HCT116 (cell line): ENCODE results near the gene RAI14. TPM values are rescaled to one million over a fixed set of nuclear protein-coding genes. Genes with fewer than 3 reads are reported as not detected.

ENCODE experiments used
- ATAC-seq: fragments of 200-7000 bp; cut with Tn5 transposase; 2 replicates; pipeline ENCODE4 v1.9.1; 2020; ENCODE audit warnings: mild to moderate bottlenecking, moderate library complexity
- BruUV-seq: library from RNA; stranded (reverse); fragments of 400-500 nt; replicated peaks from 2 replicates; lab custom pipeline; 2021; lab: Mats Ljungman, UMichigan
- CTCF ChIA-PET: fragments of 300-600 bp; sonication (Branson Sonifier 250); formaldehyde crosslinking; loops from one replicate; lab custom pipeline; 2021; ENCODE audit warnings: antibody characterized with exemption; lab: Charles Lee
- POLR2A ChIA-PET: fragments of 300-600, 350-600 bp; sonication (Branson Sonifier 250); formaldehyde crosslinking; loops from one replicate; lab custom pipeline; 2021; ENCODE audit warnings: antibody characterized with exemption; lab: Charles Lee
- RAD21 ChIA-PET, 2 experiments: fragments of 300-600 bp; sonication (Branson Sonifier 250); formaldehyde crosslinking; loops; one replicate each; lab custom pipeline; 2023; ENCODE audit warnings: low total read pairs in 2 of 2; ENCODE audit not compliant: uncharacterized antibody in 2 of 2, unreplicated experiment in 2 of 2, low non-redundant PET in 1 of 2; lab: Charles Lee
- DNase-seq: peaks from one replicate; pipeline ENCODE4 v3.0.0-alpha.2; 2010; ENCODE audit warnings: low read depth, low spot score
- H2AFZ ChIP-seq: fragments of 200-600 bp; shearing (Covaris generic), sonication (generic); 2 replicates; pipeline ENCODE4 v1.6.1; 2017; ENCODE audit warnings: low read depth, mixed run types, mixed read lengths, antibody characterized with exemption, low read length; ENCODE audit not compliant: poor library complexity, severe bottlenecking
- H3K27ac ChIP-seq: 2 replicates; pipeline ENCODE4 v1.5.1; 2012; ENCODE audit warnings: low read depth, low read length
- H3K27me3 ChIP-seq: fragments of 200-600 bp; sonication (generic); 2 replicates; pipeline ENCODE4 v1.6.1; 2016; ENCODE audit warnings: mixed run types, low read length, mixed read lengths; ENCODE audit not compliant: insufficient read depth
- H3K36me3 ChIP-seq, 2 experiments: fragments of 200-500 bp in 1 of 2; fragments of 200-600 bp in 1 of 2; sonication (Bioruptor generic) in 1 of 2; sonication (generic) in 1 of 2; 2 replicates each; pipeline versions ENCODE4 v1.5.1 to v1.6.1; 2014 to 2016; ENCODE audit warnings: low read length in 2 of 2, inconsistent platforms in 1 of 2, mixed read lengths in 1 of 2, mixed run types in 1 of 2; ENCODE audit not compliant: insufficient read depth in 2 of 2, control insufficient read depth in 1 of 2
- H3K4me1 ChIP-seq, 2 experiments: fragments of 200-600 bp in 1 of 2; sonication (generic) in 1 of 2; 2 replicates each; pipeline versions ENCODE4 v1.5.1 to v1.6.1; 2012 to 2017; ENCODE audit warnings: low read length in 2 of 2, inconsistent platforms in 1 of 2, mild to moderate bottlenecking in 1 of 2, mixed read lengths in 1 of 2, mixed run types in 1 of 2, moderate library complexity in 1 of 2; ENCODE audit not compliant: insufficient read depth in 2 of 2, control insufficient read depth in 1 of 2
- H3K4me2 ChIP-seq: fragments of 200-600 bp; sonication (generic); 2 replicates; pipeline ENCODE4 v1.6.1; 2017; ENCODE audit warnings: mixed run types, low read length, mixed read lengths
- H3K4me3 ChIP-seq, 2 experiments: fragments of 200-600 bp in 1 of 2; sonication (generic) in 1 of 2; replicated peaks in 1 of 2; 2 replicates each; pipeline ENCODE4 v1.5.1; 2011 to 2016; ENCODE audit warnings: low read length in 2 of 2, control low read depth in 1 of 2, low read depth in 1 of 2, mild to moderate bottlenecking in 1 of 2, mixed read lengths in 1 of 2, mixed run types in 1 of 2
- H3K79me2 ChIP-seq: fragments of 200-600 bp; sonication (generic); 2 replicates; pipeline ENCODE4 v1.6.1; 2017; ENCODE audit warnings: mild to moderate bottlenecking, mixed run types, low read length, moderate library complexity, mixed read lengths; ENCODE audit not compliant: insufficient read depth
- H3K9ac ChIP-seq: fragments of 200-600 bp; sonication (generic); 2 replicates; pipeline ENCODE4 v1.6.1; 2016; ENCODE audit warnings: low read length, mixed read lengths
- H3K9me2 ChIP-seq: fragments of 200-600 bp; sonication (generic), shearing (Covaris generic); 2 replicates; pipeline ENCODE4 v1.6.1; 2017; ENCODE audit warnings: mixed run types, mild to moderate bottlenecking, moderate library complexity; ENCODE audit not compliant: insufficient read depth
- H3K9me3 ChIP-seq, 2 experiments: fragments of 200-500 bp in 1 of 2; fragments of 200-600 bp in 1 of 2; sonication (Bioruptor generic) in 1 of 2; sonication (generic) in 1 of 2; 2 replicates each; pipeline ENCODE4 v1.6.1; 2014 to 2017; ENCODE audit warnings: low read length in 2 of 2, mixed read lengths in 2 of 2, inconsistent platforms in 1 of 2, low read depth in 1 of 2, mild to moderate bottlenecking in 1 of 2, mixed run types in 1 of 2, moderate library complexity in 1 of 2; ENCODE audit not compliant: control insufficient read depth in 1 of 2, insufficient read depth in 1 of 2
- H4K20me1 ChIP-seq: fragments of 200-600 bp; sonication (generic), shearing (Covaris generic); 2 replicates; pipeline ENCODE4 v1.6.1; 2017; ENCODE audit warnings: mixed run types, mild to moderate bottlenecking, moderate library complexity; ENCODE audit not compliant: insufficient read depth
- ATF3 ChIP-seq: IDR thresholded peaks from 2 replicates; pipeline ENCODE4 v1.6.1; 2012
- CEBPB ChIP-seq: IDR thresholded peaks from 2 replicates; pipeline ENCODE4 v1.6.1; 2012; ENCODE audit warnings: low read depth
- CTCF ChIP-seq, 3 experiments: fragments of 200-600 bp in 1 of 3; sonication (generic) in 1 of 3; IDR thresholded peaks in 2 of 3; conservative IDR thresholded peaks in 1 of 3; 2 replicates each; pipeline ENCODE4 v1.5.1; 2012 to 2017; ENCODE audit warnings: low read depth in 2 of 3, low read length in 2 of 3, antibody characterized with exemption in 1 of 3, borderline replicate concordance in 1 of 3, control low read depth in 1 of 3, mild to moderate bottlenecking in 1 of 3, mixed read lengths in 1 of 3, mixed run types in 1 of 3, moderate library complexity in 1 of 3; ENCODE audit not compliant: insufficient read depth in 1 of 3
- EZH2 ChIP-seq: fragments of 200-600 bp; sonication (generic); IDR thresholded peaks from 2 replicates; pipeline ENCODE4 v1.6.1; 2017; ENCODE audit warnings: antibody characterized with exemption, mixed run types
- EZH2phosphoT487 ChIP-seq: fragments of 200-600 bp; IDR thresholded peaks from 2 replicates; pipeline ENCODE4 v1.6.1; 2018; ENCODE audit warnings: antibody characterized with exemption, borderline replicate concordance
- FOSL1 ChIP-seq: IDR thresholded peaks from 2 replicates; pipeline ENCODE4 v1.6.1; 2012; ENCODE audit warnings: low read depth
- JUND ChIP-seq: IDR thresholded peaks from 2 replicates; pipeline ENCODE4 v1.6.1; 2012
- MAX ChIP-seq: IDR thresholded peaks from 2 replicates; pipeline ENCODE4 v1.6.1; 2012
- POLR2A ChIP-seq: IDR thresholded peaks from 2 replicates; pipeline ENCODE4 v1.7.0; 2011; ENCODE audit warnings: borderline replicate concordance; ENCODE audit not compliant: insufficient read depth, insufficient read length; ENCODE audit errors: extremely low read depth
- POLR2AphosphoS5 ChIP-seq: IDR thresholded peaks from 2 replicates; pipeline ENCODE4 v1.6.1; 2011; ENCODE audit warnings: mild to moderate bottlenecking, low read depth, low read length, moderate library complexity
- RAD21 ChIP-seq: IDR thresholded peaks from 2 replicates; pipeline ENCODE4 v1.6.1; 2012; ENCODE audit warnings: low read depth, mild to moderate bottlenecking
- REST ChIP-seq: IDR thresholded peaks from 2 replicates; pipeline ENCODE4 v1.6.1; 2012; ENCODE audit warnings: low read depth
- SIN3A ChIP-seq: IDR thresholded peaks from 2 replicates; pipeline ENCODE4 v1.6.1; 2012; ENCODE audit warnings: low read depth
- SP1 ChIP-seq: IDR thresholded peaks from 2 replicates; pipeline ENCODE4 v1.6.1; 2012; ENCODE audit warnings: low read depth
- TCF7L2 ChIP-seq: IDR thresholded peaks from 2 replicates; pipeline ENCODE4 v1.7.0; 2011; ENCODE audit warnings: borderline replicate concordance, inconsistent platforms; ENCODE audit not compliant: insufficient read depth, insufficient read length; ENCODE audit errors: extremely low read depth
- YY1 ChIP-seq: IDR thresholded peaks from 2 replicates; pipeline ENCODE4 v1.6.1; 2011; ENCODE audit warnings: low read length, low read depth, moderate library complexity, mild to moderate bottlenecking; ENCODE audit not compliant: insufficient replicate concordance; ENCODE audit errors: extremely low read depth
- ZFX ChIP-seq: fragments of 450-650 bp; IDR thresholded peaks from 2 replicates; pipeline ENCODE4 v1.6.1; 2017
- ZNF274 ChIP-seq: fragments of 200-500 bp; sonication (Bioruptor generic); IDR thresholded peaks from 2 replicates; pipeline ENCODE4 v1.6.1; 2014; ENCODE audit warnings: mild to moderate bottlenecking, low read depth, low read length, inconsistent platforms
- intact Hi-C: fragments of 100-400 bp; cut with micrococcal nuclease; formaldehyde crosslinking; loops from 2 replicates; pipeline ENCODE4 v1.10.0; 2022
- total RNA-seq: library from RNA; stranded (reverse); gene quantifications from one replicate; pipeline ENCODE4 v1.2.1, GENCODE V29; 2021; ENCODE audit not compliant: unreplicated experiment
- TF ChIP-seq, protein P1 (sequence below): IDR thresholded peaks from 2 replicates; pipeline ENCODE4 v1.6.1; 2011; ENCODE audit warnings: mild to moderate bottlenecking, low read length, moderate library complexity; ENCODE audit not compliant: insufficient replicate concordance; ENCODE audit errors: extremely low read depth

Gene RAI14
- total RNA-seq, 1 experiment from 2014 or later, result 47.9 TPM

DNA sequence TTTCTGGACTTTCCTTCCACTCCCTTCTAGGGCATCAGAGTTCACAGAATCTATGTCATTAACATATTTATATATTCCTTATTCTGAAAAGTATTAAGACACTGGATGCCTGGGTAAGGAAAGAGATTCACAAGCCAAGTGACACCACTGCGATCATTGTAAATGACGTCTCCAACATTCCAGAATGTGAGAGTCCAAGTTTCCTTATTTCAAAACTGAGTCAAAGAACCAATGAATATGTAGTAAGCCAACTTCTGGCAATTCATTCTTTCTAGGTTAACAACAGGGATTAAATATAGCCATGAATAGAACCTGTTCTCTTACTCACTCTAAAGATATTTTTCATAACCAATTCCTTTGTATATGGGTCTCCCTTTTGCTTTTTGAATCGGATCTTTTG lies 18.1 kb downstream of the RAI14 start:
- H3K27ac ChIP-seq, result no peak overlapping the region
- no peak overlapping the region for H3K4me3 ChIP-seq
- ChIA-PET CTCF (no interaction called here), POLR2A (no interaction called here), RAD21 (interaction anchor here in 1 of 2 experiments (0.7 kb wide), 1 partner anchor 675 kb away, joined by 4 read pairs; no protein-coding TSS in a partner anchor)
- H3K36me3 ChIP-seq, result no peaks in the 10 kb centered on the region
- no peaks in the 10 kb centered on the region for H3K9me2 ChIP-seq
- no peaks in the 10 kb centered on the region for H3K9me3 ChIP-seq
- H3K27me3 ChIP-seq, result no peaks in the 10 kb centered on the region
- no peak overlapping the region for H3K4me2 ChIP-seq
- ATAC-seq, result no peak
- intact Hi-C loops, result no loop called here
- no peak overlapping the region for H3K9ac ChIP-seq
- no TSS peak for BruUV-seq
- H3K4me1 ChIP-seq, result peaks cover 0 to 9% of the 10 kb centered on the region in 2 experiments; a peak in 1 of 4 replicates
- H3K79me2 ChIP-seq, result peaks cover 89% of the 10 kb centered on the region
- DNase-seq, result no peak
- TF ChIP-seq TCF7L2 (no peak), MAX (no peak), JUND (no peak), CTCF (IDR thresholded peaks at IDR 0.05 in 2 of 3, conservative IDR thresholded peaks at IDR 0.05 in 1 of 3; ENCODE audit: borderline replicate concordance in 1 of 3, insufficient read depth in 1 of 3, low read depth in 2 of 3, low read length in 2 of 3) (no peak), CEBPB (no peak), POLR2A (no peak), FOSL1 (no peak), POLR2AphosphoS5 (no peak), REST (no peak), EZH2phosphoT487 (no peak), RAD21 (no peak), SP1 (no peak), ZFX (no peak), SIN3A (no peak), YY1 (no peak), EZH2 (no peak), ATF3 (no peak), ZNF274 (no peak)
- TF ChIP-seq, protein P1, sequence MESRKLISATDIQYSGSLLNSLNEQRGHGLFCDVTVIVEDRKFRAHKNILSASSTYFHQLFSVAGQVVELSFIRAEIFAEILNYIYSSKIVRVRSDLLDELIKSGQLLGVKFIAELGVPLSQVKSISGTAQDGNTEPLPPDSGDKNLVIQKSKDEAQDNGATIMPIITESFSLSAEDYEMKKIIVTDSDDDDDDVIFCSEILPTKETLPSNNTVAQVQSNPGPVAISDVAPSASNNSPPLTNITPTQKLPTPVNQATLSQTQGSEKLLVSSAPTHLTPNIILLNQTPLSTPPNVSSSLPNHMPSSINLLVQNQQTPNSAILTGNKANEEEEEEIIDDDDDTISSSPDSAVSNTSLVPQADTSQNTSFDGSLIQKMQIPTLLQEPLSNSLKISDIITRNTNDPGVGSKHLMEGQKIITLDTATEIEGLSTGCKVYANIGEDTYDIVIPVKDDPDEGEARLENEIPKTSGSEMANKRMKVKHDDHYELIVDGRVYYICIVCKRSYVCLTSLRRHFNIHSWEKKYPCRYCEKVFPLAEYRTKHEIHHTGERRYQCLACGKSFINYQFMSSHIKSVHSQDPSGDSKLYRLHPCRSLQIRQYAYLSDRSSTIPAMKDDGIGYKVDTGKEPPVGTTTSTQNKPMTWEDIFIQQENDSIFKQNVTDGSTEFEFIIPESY, result no peak
- H4K20me1 ChIP-seq, result no peaks in the 10 kb centered on the region
- H2AFZ ChIP-seq, result no peak overlapping the region
